Retinal pigment epithelial cell (primary cell): ENCODE results near the gene NEDD9.
A peak's percentile ranks its signal among the peaks of the same experiment; 100 is the strongest.

ENCODE experiments used
- DNase-seq: peaks from one replicate; pipeline ENCODE4 v3.0.0-alpha.2; 2010; ENCODE audit warnings: low read depth
- H3K4me3 ChIP-seq: 2 replicates; pipeline ENCODE4 v1.5.1; 2011; ENCODE audit warnings: mild to moderate bottlenecking, low read length, control low read depth, moderate library complexity
- CTCF ChIP-seq: conservative IDR thresholded peaks from 2 replicates; pipeline ENCODE4 v1.5.1; 2011; ENCODE audit warnings: low read depth, low read length, control low read depth, inconsistent platforms

Gene NEDD9

GRCh38 chr6:11153447-11153846 is 79.0 kb downstream of the NEDD9 start:
- no peak for DNase-seq
- H3K4me3 ChIP-seq = no peak overlapping the region

GRCh38 chr6:11152581-11152980 is 79.9 kb downstream of the NEDD9 start:
- H3K4me3 ChIP-seq = no peak overlapping the region
- peak; percentile 64 for DNase-seq
- no peak for TF ChIP-seq CTCF

More at GRCh38 chr6:11153447-11153846, 79.0 kb downstream of the NEDD9 start:
- TF ChIP-seq CTCF = no peak

GRCh38 chr6:11151488-11151887 is 81.0 kb downstream of the NEDD9 start:
- no peak overlapping the region for H3K4me3 ChIP-seq

GRCh38 chr6:11149551-11149950 is 82.9 kb downstream of the NEDD9 start:
- no peak for TF ChIP-seq CTCF
- H3K4me3 ChIP-seq = no peak overlapping the region
- DNase-seq = no peak

More at GRCh38 chr6:11151488-11151887, 81.0 kb downstream of the NEDD9 start:
- DNase-seq = no peak
- no peak for TF ChIP-seq CTCF

GRCh38 chr6:11146117-11146826 is 86.2 kb downstream of the NEDD9 start:
- no peak overlapping the region for H3K4me3 ChIP-seq
- TF ChIP-seq CTCF = no peak
- no peak for DNase-seq

GRCh38 chr6:11144393-11144851 is 88.0 kb downstream of the NEDD9 start:
- no peak overlapping the region for H3K4me3 ChIP-seq
- TF ChIP-seq CTCF = peak; percentile 95
- DNase-seq = peak; percentile 34
